ENCODE measurements around the gene MPZL3.

Gene MPZL3

DNA sequence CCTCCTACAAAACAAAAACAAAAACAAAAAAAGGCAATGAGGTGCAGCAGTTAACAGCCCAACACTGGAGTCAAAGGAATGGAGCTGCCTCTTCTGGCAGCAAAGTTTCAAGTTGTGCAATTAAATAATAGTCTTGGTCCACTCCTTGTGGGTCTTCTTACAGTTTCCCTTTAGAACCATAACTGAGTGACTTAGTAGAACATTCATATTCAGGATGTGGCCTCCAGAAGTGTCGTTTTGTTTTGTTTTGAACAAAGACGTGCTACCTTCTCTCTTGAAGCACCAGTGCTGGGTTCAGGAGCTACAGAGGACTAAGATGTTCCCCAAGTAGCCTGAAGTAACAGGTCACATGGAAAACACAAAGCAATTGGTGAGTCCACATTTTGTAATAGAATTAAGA, 25.4 kb downstream of the MPZL3 start:
- H3K4me3 ChIP-seq (ENCODE audit: low read depth, low read length): no peak overlapping the region
- TF ChIP-seq, protein P1, sequence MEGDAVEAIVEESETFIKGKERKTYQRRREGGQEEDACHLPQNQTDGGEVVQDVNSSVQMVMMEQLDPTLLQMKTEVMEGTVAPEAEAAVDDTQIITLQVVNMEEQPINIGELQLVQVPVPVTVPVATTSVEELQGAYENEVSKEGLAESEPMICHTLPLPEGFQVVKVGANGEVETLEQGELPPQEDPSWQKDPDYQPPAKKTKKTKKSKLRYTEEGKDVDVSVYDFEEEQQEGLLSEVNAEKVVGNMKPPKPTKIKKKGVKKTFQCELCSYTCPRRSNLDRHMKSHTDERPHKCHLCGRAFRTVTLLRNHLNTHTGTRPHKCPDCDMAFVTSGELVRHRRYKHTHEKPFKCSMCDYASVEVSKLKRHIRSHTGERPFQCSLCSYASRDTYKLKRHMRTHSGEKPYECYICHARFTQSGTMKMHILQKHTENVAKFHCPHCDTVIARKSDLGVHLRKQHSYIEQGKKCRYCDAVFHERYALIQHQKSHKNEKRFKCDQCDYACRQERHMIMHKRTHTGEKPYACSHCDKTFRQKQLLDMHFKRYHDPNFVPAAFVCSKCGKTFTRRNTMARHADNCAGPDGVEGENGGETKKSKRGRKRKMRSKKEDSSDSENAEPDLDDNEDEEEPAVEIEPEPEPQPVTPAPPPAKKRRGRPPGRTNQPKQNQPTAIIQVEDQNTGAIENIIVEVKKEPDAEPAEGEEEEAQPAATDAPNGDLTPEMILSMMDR (IDR thresholded peaks at IDR 0.05; ENCODE audit: insufficient read depth, low read length, missing control alignments): no peak
- CTCF ChIA-PET: interaction anchor here (2.7 kb wide), 1 partner anchor 28 kb away, joined by 11 read pairs; no protein-coding TSS in a partner anchor
- POLR2A ChIA-PET: no interaction called here
- DNase-seq (ENCODE audit: low read depth, low spot score): no peak

DNA sequence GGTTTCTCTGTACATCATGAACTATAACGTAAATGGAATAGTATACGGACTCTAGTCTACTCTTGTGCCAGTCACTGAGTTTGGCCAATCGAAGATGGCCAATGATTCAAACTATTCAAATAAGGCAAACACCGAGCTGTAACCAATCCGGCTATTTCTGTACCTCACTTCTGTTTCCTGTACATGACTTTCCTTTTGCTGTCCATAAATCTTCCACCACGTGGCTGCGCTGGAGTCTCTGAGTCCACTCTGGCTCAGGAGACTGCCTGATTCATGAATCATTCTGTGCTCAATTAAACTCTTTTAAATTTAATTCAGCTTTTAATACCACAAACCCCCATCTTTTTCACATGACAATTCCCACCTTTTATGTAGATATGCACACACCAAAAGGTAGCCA, 25.9 kb downstream of the MPZL3 start:
- no peak for DNase-seq (ENCODE audit: low read depth, low spot score)
- ChIA-PET POLR2A (no interaction called here), CTCF (interaction anchor here (2.7 kb wide), 1 partner anchor 28 kb away, joined by 11 read pairs; no protein-coding TSS in a partner anchor)
- TF ChIP-seq, protein P1 (IDR thresholded peaks at IDR 0.05; ENCODE audit: insufficient read depth, low read length, missing control alignments): no peak
- H3K4me3 ChIP-seq (ENCODE audit: low read depth, low read length): no peak overlapping the region

DNA sequence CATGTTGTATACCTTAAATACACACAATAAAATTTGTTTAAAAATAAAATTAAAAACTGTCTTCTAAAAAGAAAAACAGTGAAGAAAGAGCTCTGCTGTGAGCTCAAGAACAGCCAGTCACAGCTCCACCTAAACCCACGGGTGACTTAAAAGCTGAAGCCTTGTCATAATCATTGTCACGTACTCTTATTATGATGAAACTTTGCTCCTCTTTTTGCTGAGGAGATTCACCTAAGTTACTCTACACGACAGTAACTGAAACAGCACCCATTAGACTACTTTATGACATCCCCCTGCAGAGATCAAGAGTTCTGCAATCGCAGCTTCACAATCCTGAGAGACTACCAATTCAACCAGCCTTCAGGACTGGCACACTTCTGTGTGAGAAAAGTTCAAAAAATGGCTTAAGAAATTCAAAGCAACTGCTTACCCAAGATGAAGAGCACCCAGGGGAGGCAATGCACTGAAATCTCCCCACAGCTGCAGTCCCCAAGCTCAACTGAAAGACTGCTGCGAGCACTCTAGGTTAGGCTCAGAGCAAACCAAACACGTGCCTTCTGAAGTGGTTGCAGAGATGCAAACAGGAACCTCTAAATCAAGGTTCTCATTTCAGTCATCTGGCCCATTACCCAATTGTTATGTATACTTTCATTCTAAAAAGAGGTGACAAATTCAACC, 27.5 kb downstream of the MPZL3 start, which contains the start of gene JAML:
TSS of gene JAML (minus strand) at position 501 of the 678 bp plus-strand sequence. CDS start 10,145 bp downstream, outside the sequence.
- no peak for DNase-seq (ENCODE audit: low read depth, low spot score)
- H3K4me3 ChIP-seq (ENCODE audit: low read depth, low read length): no peak within 1 kb of the TSS
- TF ChIP-seq, protein P1 (IDR thresholded peaks at IDR 0.05; ENCODE audit: insufficient read depth, low read length, missing control alignments): no peak
- CTCF ChIA-PET: interaction anchor here (1.2 to 1.3 kb wide), 2 partner anchors 26 to 130 kb away, joined by 4 read pairs; no protein-coding TSS in a partner anchor
- POLR2A ChIA-PET: no interaction called here

DNA sequence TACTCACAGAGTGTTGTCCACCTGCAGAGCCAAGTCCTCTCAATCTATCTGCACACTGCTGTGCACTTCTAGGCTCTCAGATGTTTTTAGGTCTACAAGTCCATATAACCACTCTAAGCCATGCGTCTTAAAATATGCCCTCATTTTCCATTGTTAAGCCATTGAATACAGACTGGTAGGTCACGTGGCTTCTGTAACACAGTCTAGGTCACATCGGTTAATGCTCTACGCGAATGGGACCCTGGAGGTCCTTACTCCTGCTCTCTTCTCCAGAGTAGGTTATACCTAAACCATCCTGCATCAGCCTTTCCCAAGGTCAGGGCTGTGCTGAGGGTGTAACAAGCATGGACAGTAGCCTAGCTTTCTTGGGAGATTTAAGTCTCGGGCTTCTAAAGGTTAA, 28.2 kb downstream of the MPZL3 start:
- POLR2A ChIA-PET: no interaction called here

DNA sequence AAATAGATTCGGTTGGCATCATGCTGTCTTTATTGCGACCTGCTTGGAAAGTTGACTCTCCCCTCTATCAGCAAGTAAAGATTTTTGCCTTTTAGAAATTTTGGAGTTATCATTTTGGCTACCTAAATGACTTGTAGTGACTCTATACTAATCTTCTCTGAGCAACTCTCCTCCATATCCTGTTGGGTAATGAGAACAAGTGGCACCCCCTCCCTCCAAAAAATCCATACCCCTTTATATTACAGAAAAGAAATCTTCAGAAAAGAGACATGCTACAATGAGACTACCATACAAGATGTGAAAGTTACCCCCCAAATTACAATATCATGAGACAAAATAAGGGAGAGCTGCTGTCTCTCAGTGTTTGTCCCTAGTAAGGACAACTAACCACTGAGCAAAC, 28.6 kb downstream of the MPZL3 start:
- ChIA-PET POLR2A (no interaction called here), CTCF (interaction anchor here (1.2 to 1.3 kb wide), 2 partner anchors 25 to 131 kb away, joined by 4 read pairs; no protein-coding TSS in a partner anchor)
- no peak for DNase-seq (ENCODE audit: low read depth, low spot score)
- TF ChIP-seq, protein P1 (IDR thresholded peaks at IDR 0.05; ENCODE audit: insufficient read depth, low read length, missing control alignments): no peak
- H3K4me3 ChIP-seq (ENCODE audit: low read depth, low read length): no peak overlapping the region

More for the DNA sequence above, 28.2 kb downstream of the MPZL3 start:
- H3K4me3 ChIP-seq (ENCODE audit: low read depth, low read length): no peak overlapping the region
- DNase-seq (ENCODE audit: low read depth, low spot score): no peak
- CTCF ChIA-PET: interaction anchor here (1.2 to 1.3 kb wide), 2 partner anchors 26 to 130 kb away, joined by 4 read pairs; no protein-coding TSS in a partner anchor
- TF ChIP-seq, protein P1 (IDR thresholded peaks at IDR 0.05; ENCODE audit: insufficient read depth, low read length, missing control alignments): no peak

DNA sequence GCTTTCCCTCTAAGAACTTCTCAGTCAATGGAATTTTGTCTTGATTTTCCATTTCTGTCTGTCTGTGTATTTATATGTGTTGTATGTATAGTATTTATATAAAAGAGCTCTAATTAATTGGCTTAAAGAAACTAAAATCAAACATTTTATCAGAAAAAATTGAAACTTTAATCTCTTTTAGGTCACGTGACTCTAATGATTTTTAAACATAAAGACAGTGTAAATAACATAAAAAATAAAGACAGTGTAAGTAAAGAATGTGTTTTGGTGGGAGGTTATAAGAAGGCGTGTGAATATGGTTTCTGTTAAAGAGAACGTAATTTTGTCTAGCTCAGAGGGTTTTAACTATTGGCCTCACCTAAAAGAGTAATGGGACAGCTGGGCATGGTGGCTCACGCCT, 29.7 kb downstream of the MPZL3 start:
- ChIA-PET POLR2A (no interaction called here), CTCF (interaction anchor here (1.2 kb wide), 1 partner anchor 24 kb away, joined by 4 read pairs; no protein-coding TSS in a partner anchor)
- DNase-seq (ENCODE audit: low read depth, low spot score): no peak
- H3K4me3 ChIP-seq (ENCODE audit: low read depth, low read length): no peak overlapping the region
- TF ChIP-seq, protein P1 (IDR thresholded peaks at IDR 0.05; ENCODE audit: insufficient read depth, low read length, missing control alignments): no peak

Measured in AG04449 (cell line).